ENCODE data around the gene PTCD3. TPM values are rescaled to one million over a fixed set of nuclear protein-coding genes. Genes with fewer than 3 reads are reported as not detected.

Gene PTCD3
- total RNA-seq, 1 donor from 2014 or later, result 158 TPM

DNA sequence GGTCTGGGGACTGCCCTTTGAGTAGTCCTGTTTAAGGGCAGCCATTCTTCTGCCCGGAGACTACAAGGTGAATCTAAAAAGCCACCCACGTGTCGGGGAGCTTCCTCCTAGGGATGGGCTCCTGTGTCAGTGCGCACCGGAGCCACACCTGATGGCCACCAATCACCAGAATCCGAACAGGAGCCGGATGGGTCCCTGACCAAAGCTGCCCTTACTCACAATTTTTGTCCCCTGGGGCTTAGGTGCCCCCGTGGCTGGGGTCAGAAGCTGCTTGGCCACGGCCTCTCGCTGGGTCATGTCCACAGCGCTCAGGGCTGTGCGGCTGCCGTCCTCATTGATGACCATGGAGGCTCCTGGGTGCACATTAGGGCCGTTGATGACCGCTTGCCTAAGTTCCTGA, 31.2 kb upstream of the PTCD3 start:
- Histone ChIP-seq H3K4me3 (no peak overlapping the region), H3K36me3 (peaks cover 45% of the 10 kb centered on the region), H3K9me3 (replicated peaks) (no peaks in the 10 kb centered on the region), H3K27me3 (ENCODE audit: low read depth) (no peaks in the 10 kb centered on the region), H3K4me1 (peaks cover 28% of the 10 kb centered on the region), H3K27ac (replicated peaks) (no peak overlapping the region)
- no peak for DNase-seq
- TF ChIP-seq, protein P1, sequence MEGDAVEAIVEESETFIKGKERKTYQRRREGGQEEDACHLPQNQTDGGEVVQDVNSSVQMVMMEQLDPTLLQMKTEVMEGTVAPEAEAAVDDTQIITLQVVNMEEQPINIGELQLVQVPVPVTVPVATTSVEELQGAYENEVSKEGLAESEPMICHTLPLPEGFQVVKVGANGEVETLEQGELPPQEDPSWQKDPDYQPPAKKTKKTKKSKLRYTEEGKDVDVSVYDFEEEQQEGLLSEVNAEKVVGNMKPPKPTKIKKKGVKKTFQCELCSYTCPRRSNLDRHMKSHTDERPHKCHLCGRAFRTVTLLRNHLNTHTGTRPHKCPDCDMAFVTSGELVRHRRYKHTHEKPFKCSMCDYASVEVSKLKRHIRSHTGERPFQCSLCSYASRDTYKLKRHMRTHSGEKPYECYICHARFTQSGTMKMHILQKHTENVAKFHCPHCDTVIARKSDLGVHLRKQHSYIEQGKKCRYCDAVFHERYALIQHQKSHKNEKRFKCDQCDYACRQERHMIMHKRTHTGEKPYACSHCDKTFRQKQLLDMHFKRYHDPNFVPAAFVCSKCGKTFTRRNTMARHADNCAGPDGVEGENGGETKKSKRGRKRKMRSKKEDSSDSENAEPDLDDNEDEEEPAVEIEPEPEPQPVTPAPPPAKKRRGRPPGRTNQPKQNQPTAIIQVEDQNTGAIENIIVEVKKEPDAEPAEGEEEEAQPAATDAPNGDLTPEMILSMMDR (IDR thresholded peaks at IDR 0.05; ENCODE audit: borderline replicate concordance), result no peak
- intact Hi-C loops (cut with micrococcal nuclease), result loop anchor here (5.0 kb wide), 1 partner anchor 248 kb away; no protein-coding TSS in a partner anchor

DNA sequence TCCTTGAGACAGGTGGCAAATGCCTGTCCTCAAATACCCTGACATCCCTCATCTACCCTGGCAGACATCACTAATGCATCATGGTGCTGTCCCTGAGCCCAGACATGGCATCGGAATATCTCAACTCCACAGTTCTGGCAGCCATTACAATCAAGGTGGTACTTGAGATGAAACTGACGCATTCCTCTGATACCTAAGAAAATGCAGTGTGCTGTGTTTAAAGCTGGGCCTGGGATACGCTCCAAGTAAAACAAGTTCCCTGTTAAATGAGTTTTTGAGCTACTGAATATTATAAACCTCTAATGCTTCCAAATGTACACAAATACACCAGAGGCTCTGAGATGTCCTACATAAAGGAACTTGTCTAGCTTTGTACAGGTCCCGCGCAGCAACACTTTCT, 30.1 kb upstream of the PTCD3 start:
- intact Hi-C loops (cut with micrococcal nuclease), result loop anchor here (5.0 kb wide), 1 partner anchor 249 kb away; no protein-coding TSS in a partner anchor
- Histone ChIP-seq H3K4me3 (no peak overlapping the region), H3K4me1 (peaks cover 38% of the 10 kb centered on the region), H3K27ac (replicated peaks) (no peak overlapping the region), H3K27me3 (ENCODE audit: low read depth) (no peaks in the 10 kb centered on the region), H3K9me3 (replicated peaks) (no peaks in the 10 kb centered on the region), H3K36me3 (peaks cover 45% of the 10 kb centered on the region)
- no peak for DNase-seq
- TF ChIP-seq, protein P1 (IDR thresholded peaks at IDR 0.05; ENCODE audit: borderline replicate concordance), result no peak

DNA sequence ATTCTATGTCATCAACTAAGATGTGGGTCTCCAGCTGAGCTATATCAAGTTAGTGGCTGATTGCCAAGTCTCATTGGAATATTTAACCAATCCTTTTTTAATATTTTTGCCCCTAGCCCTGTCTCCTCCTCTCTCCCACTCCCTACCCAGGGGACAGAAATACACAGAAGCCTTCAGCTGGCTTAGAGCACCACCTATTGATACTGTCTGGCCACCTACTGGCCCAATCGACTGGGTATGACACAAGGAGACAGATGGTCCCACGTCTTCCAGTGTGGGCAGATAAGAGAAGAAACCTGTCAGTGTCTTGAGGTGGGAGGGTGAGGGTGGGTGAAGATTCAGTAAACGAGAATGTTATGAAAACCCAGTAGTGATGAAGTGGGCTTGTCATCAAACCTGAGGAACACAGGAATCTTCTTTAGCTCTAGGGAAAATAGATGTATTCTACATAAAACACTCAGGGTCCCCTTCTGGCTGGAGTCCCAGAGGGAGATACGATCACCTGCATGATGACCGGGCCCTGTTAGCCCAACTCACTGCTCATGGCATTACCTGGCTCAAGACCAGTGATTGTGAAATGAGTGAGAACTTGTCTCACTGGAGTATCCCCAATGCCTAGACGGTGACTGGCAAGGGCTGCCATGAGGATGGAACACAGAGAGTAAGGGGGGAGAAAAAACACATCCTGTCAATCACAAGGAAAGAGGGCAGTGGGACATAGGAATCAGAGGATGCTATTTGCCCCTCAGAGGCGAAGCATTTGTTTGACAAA, 27.1 kb upstream of the PTCD3 start:
- intact Hi-C loops (cut with micrococcal nuclease), result loop anchor here (5.0 kb wide), 1 partner anchor 252 kb away; no protein-coding TSS in a partner anchor
- no peak overlapping the region for H3K4me3 ChIP-seq
- H3K4me1 ChIP-seq, result peaks cover 17% of the 10 kb centered on the region
- no peaks in the 10 kb centered on the region for H3K27me3 ChIP-seq (ENCODE audit: low read depth)
- no peak overlapping the region for H3K27ac ChIP-seq (replicated peaks)
- peaks cover 63% of the 10 kb centered on the region for H3K36me3 ChIP-seq
- TF ChIP-seq, protein P1 (IDR thresholded peaks at IDR 0.05; ENCODE audit: borderline replicate concordance), result peak; percentile 69
- DNase-seq, result no peak
- no peaks in the 10 kb centered on the region for H3K9me3 ChIP-seq (replicated peaks)

DNA sequence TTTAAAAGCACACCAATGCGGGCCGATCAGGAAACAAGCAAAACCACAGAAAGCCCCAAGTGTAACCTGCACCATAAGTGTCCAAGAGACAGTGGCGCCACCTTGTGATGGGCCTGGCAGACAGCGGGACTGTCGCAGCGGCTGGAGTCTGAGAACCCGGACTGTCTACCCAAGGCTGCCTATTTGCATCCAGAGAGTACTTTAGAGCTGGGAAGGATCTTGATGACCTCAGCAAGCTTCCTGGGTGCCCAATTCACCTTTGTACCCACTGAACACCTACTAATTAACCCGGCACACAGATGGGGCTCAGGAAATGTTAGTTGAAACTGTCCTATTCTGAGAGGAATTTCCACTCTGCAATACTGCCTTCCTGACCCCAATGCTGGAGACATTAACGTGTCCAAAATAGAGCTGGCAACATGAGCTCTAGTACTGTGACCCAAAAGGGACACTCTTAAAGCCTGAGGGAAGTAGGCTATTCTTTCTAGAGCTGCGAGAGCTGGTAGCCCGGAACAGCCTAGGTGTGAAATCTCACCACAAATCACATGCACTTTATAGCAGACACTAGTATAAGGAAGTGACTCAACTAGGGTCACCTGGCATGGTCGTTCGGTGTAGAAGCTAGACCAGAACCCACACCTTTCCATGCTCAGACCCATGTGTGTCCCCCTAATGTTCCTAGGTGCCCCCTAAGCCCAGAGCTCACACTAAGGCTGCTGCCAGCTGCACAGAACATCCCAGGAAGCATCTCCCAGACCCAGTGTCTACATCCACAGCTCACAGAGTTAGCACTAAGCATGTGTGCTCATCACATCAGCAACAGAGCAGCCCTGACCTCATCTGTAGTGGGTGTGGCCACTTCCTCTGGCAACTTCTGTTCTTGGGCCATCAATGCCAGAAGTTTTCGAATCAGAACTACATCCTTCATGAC, 25.8 kb upstream of the PTCD3 start:
- TF ChIP-seq, protein P1 (IDR thresholded peaks at IDR 0.05; ENCODE audit: borderline replicate concordance), result peak; percentile 87
- Histone ChIP-seq H3K4me3 (no peak overlapping the region), H3K9me3 (replicated peaks) (no peaks in the 10 kb centered on the region), H3K27me3 (ENCODE audit: low read depth) (no peaks in the 10 kb centered on the region), H3K36me3 (peaks cover 58% of the 10 kb centered on the region), H3K27ac (replicated peaks) (no peak overlapping the region), H3K4me1 (peaks cover 17% of the 10 kb centered on the region)
- intact Hi-C loops (cut with micrococcal nuclease), result loop anchor here (5.0 kb wide), 1 partner anchor 253 kb away; no protein-coding TSS in a partner anchor
- peak; percentile 82 for DNase-seq

DNA sequence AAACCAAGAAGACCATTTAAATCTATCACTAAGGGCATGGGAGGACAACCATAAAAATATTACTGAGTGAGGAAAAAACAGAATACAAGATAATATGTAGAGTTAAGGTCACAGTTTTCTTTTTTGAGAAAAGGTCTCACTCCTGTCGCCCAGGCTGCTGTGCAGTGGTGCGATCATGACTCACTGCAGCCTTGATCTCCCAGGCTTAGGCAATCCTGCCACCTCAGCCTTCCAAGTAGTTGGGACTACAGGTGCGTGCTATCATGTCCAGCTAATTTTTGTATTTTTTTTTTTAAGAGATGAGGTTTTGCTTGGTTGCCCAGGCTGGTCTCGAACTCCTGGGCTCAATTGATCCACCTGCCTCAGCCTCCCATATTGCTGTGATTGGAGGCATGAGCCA, 24.3 kb upstream of the PTCD3 start:
- intact Hi-C loops (cut with micrococcal nuclease), result no loop called here
- DNase-seq, result no peak
- peaks cover 63% of the 10 kb centered on the region for H3K36me3 ChIP-seq
- H3K4me1 ChIP-seq, result peaks cover 17% of the 10 kb centered on the region
- TF ChIP-seq, protein P1 (IDR thresholded peaks at IDR 0.05; ENCODE audit: borderline replicate concordance), result no peak
- H3K27ac ChIP-seq (replicated peaks), result no peak overlapping the region
- H3K27me3 ChIP-seq (ENCODE audit: low read depth), result no peaks in the 10 kb centered on the region
- H3K4me3 ChIP-seq, result no peak overlapping the region
- no peaks in the 10 kb centered on the region for H3K9me3 ChIP-seq (replicated peaks)
